Gastrocnemius medialis (tissue), 4 donors: ENCODE measurements around the gene HIRIP3. TPM values are rescaled to one million over a fixed set of nuclear protein-coding genes. Genes with fewer than 3 reads are reported as not detected.

Experiments
- ATAC-seq, 2 donors: fragments of 150-250 bp; one replicate each; pipeline ENCODE4 v1.9.1; 2016
- DNase-seq, 2 donors: peaks; one replicate each; pipeline ENCODE4 v3.0.0-alpha.2; 2019
- H3K27ac ChIP-seq, 4 donors: fragments of 200-600 bp; sonication (generic); 1 replicate in 1 of 4; 2 replicates in 3 of 4; pipeline ENCODE4 v1.5.1; 2016 to 2018; ENCODE audit warnings: mild to moderate bottlenecking in 2 of 4, moderate library complexity in 1 of 4
- H3K27me3 ChIP-seq, 3 donors: fragments of 200-600 bp; sonication (generic) in 2 of 3; 1 replicate in 1 of 3; 2 replicates in 2 of 3; pipeline versions ENCODE4 v1.5.1 to v1.6.0; 2016 to 2019; ENCODE audit warnings: mild to moderate bottlenecking in 1 of 3, moderate library complexity in 1 of 3
- H3K36me3 ChIP-seq, 2 donors: fragments of 200-600 bp; sonication (generic) in 1 of 2; one replicate each; pipeline ENCODE4 v1.5.1; 2017 to 2018
- H3K4me1 ChIP-seq, 2 donors: fragments of 200-600 bp; sonication (generic) in 1 of 2; one replicate each; pipeline ENCODE4 v1.5.1; 2016 to 2017; ENCODE audit warnings: mild to moderate bottlenecking in 2 of 2
- H3K4me3 ChIP-seq, 4 donors: fragments of 200-600 bp; sonication (generic) in 3 of 4; 1 replicate in 1 of 4; 2 replicates in 3 of 4; pipeline ENCODE4 v1.5.1; 2016 to 2019; ENCODE audit warnings: mild to moderate bottlenecking in 2 of 4
- H3K9me3 ChIP-seq, 3 donors: fragments of 200-600 bp; sonication (generic) in 2 of 3; 1 replicate in 1 of 3; 2 replicates in 2 of 3; pipeline ENCODE4 v1.5.1; 2016 to 2019
- POLR2A ChIP-seq, 2 donors: fragments of 450-650 bp; IDR thresholded peaks; one replicate each; pipeline ENCODE4 v1.6.1; 2017; ENCODE audit warnings: antibody characterized with exemption in 2 of 2, mild to moderate bottlenecking in 2 of 2, moderate library complexity in 2 of 2
- in situ Hi-C, 4 donors: fragments of 200-750 bp; cut with MboI; loops; one replicate each; pipeline versions ENCODE4 v1.15.0 to v1.8.0; 2017; ENCODE audit warnings: low sequenced_read_pairs in 4 of 4
- intact Hi-C: fragments of 100-400 bp; cut with DNase I; formaldehyde crosslinking; loops from one replicate; pipeline ENCODE4 v1.15.1; 2023; ENCODE audit warnings: low total_unique reads
- total RNA-seq, 4 donors: library from RNA; depleted of rRNA; stranded (reverse); fragments of >200 nt; gene quantifications; one replicate each; pipeline versions ENCODE4 v1.1.0 to v1.2.3, GENCODE V29; 2016
- TF ChIP-seq, protein P1 (sequence below), 5 experiments: fragments of 450-650 bp in 3 of 5; fragments of 200-600 bp in 2 of 5; sonication (generic) in 2 of 5; IDR thresholded peaks in 4 of 5; conservative IDR thresholded peaks in 1 of 5; 1 replicate in 4 of 5; 2 replicates in 1 of 5; pipeline ENCODE4 v1.5.1; 2016 to 2019; ENCODE audit warnings: antibody characterized with exemption in 5 of 5, mild to moderate bottlenecking in 3 of 5, moderate library complexity in 3 of 5

The HIRIP3 gene
- total RNA-seq, 4 donors from 2014 or later = 13.5 to 25.6 (median 17.2) TPM

DNA sequence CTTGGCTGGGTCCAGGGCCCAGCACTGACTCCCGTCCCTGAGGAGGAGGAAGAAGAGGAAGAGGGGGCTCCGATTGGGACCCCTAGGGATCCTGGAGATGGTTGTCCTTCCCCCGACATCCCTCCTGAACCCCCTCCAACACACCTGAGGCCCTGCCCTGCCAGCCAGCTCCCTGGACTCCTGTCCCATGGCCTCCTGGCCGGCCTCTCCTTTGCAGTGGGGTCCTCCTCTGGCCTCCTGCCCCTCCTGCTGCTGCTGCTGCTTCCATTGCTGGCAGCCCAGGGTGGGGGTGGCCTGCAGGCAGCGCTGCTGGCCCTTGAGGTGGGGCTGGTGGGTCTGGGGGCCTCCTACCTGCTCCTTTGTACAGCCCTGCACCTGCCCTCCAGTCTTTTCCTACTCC, 8.5 kb downstream of the HIRIP3 start:
- no peak for TF ChIP-seq POLR2A (IDR thresholded peaks at IDR 0.05)
- TF ChIP-seq, protein P1, sequence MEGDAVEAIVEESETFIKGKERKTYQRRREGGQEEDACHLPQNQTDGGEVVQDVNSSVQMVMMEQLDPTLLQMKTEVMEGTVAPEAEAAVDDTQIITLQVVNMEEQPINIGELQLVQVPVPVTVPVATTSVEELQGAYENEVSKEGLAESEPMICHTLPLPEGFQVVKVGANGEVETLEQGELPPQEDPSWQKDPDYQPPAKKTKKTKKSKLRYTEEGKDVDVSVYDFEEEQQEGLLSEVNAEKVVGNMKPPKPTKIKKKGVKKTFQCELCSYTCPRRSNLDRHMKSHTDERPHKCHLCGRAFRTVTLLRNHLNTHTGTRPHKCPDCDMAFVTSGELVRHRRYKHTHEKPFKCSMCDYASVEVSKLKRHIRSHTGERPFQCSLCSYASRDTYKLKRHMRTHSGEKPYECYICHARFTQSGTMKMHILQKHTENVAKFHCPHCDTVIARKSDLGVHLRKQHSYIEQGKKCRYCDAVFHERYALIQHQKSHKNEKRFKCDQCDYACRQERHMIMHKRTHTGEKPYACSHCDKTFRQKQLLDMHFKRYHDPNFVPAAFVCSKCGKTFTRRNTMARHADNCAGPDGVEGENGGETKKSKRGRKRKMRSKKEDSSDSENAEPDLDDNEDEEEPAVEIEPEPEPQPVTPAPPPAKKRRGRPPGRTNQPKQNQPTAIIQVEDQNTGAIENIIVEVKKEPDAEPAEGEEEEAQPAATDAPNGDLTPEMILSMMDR (IDR thresholded peaks at IDR 0.05 in 4 of 5, conservative IDR thresholded peaks at IDR 0.05 in 1 of 5) = no peak
- no peak for ATAC-seq
- H3K27ac ChIP-seq = no peak overlapping the region
- intact Hi-C loops = no loop called here
- peaks cover 0 to 100% of the 10 kb centered on the region in 2 donors for H3K36me3 ChIP-seq
- H3K4me1 ChIP-seq = peaks cover 0 to 3% of the 10 kb centered on the region in 2 donors
- H3K4me3 ChIP-seq = no peak overlapping the region
- in situ Hi-C loops = no loop called here
- H3K9me3 ChIP-seq = no peaks in the 10 kb centered on the region
- DNase-seq = no peak
- H3K27me3 ChIP-seq = no peaks in the 10 kb centered on the region

DNA sequence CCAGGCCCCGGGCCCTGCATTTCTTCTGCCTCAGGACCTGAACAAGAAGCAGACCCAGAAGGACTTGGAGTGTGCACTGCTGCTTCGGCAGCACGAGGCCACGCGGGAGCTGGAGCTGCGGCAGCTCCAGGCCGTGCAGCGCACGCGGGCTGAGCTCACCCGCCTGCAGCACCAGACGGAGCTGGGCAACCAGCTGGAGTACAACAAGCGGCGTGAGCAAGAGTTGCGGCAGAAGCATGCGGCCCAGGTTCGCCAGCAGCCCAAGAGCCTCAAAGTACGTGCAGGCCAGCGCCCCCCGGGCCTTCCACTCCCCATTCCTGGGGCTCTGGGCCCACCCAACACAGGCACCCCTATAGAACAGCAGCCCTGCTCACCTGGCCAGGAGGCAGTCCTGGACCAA, 9.2 kb downstream of the HIRIP3 start:
- Histone ChIP-seq H3K9me3 (no peaks in the 10 kb centered on the region), H3K4me1 (peaks cover 0 to 3% of the 10 kb centered on the region in 2 donors), H3K27ac (no peak overlapping the region), H3K4me3 (no peak overlapping the region), H3K36me3 (peaks cover 0 to 100% of the 10 kb centered on the region in 2 donors), H3K27me3 (no peaks in the 10 kb centered on the region)
- DNase-seq = no peak
- TF ChIP-seq, protein P1 (IDR thresholded peaks at IDR 0.05 in 4 of 5, conservative IDR thresholded peaks at IDR 0.05 in 1 of 5) = no peak
- no peak for TF ChIP-seq POLR2A (IDR thresholded peaks at IDR 0.05)
- no peak for ATAC-seq
- in situ Hi-C loops (no loop called here), intact Hi-C loops (no loop called here)

DNA sequence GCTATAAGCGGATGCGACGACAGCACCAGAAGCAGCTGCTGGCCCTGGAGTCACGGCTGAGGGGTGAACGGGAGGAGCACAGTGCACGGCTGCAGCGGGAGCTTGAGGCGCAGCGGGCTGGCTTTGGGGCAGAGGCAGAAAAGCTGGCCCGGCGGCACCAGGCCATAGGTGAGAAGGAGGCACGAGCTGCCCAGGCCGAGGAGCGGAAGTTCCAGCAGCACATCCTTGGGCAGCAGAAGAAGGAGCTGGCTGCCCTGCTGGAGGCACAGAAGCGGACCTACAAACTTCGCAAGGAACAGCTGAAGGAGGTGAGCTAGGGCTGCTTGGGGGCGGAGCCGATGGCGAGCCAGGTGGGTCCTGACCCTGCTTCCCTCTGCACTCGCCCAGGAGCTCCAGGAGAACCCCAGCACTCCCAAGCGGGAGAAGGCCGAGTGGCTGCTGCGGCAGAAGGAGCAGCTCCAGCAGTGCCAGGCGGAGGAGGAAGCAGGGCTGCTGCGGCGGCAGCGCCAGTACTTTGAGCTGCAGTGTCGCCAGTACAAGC, 10.1 kb downstream of the HIRIP3 start:
- Histone ChIP-seq H3K36me3 (peaks cover 0 to 100% of the 10 kb centered on the region in 2 donors), H3K27ac (peak overlapping the region in 1 of 4 donors; percentile 33), H3K4me1 (peaks cover 0 to 3% of the 10 kb centered on the region in 2 donors), H3K9me3 (no peaks in the 10 kb centered on the region), H3K4me3 (no peak overlapping the region), H3K27me3 (no peaks in the 10 kb centered on the region)
- intact Hi-C loops = no loop called here
- in situ Hi-C loops = no loop called here
- TF ChIP-seq POLR2A (IDR thresholded peaks at IDR 0.05) = no peak
- TF ChIP-seq, protein P1 (IDR thresholded peaks at IDR 0.05 in 4 of 5, conservative IDR thresholded peaks at IDR 0.05 in 1 of 5) = no peak
- no peak for ATAC-seq
- no peak for DNase-seq

DNA sequence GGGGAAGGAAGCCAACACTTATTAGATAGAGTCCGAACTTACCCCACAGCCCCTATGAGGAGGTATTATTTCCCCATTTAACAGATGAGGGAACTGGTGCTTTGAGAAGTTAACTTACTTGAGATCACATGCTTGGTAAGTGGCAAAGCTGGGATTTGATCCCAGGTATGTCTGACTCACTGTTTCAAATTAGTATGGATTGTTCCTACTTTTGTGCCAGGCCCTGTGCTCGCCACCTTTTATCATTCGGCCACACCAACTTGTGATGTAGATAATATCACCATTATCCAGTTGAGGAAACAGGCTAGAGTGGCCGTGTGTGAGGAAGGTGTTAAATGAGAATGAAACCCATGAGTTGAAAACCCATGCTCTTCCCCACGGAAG, 10.7 kb downstream of the HIRIP3 start:
- TF ChIP-seq, protein P1 (IDR thresholded peaks at IDR 0.05 in 4 of 5, conservative IDR thresholded peaks at IDR 0.05 in 1 of 5) = no peak
- TF ChIP-seq POLR2A (IDR thresholded peaks at IDR 0.05) = no peak
- in situ Hi-C loops (no loop called here), intact Hi-C loops (no loop called here)
- Histone ChIP-seq H3K4me3 (no peak overlapping the region), H3K27me3 (no peaks in the 10 kb centered on the region), H3K9me3 (no peaks in the 10 kb centered on the region), H3K36me3 (peaks cover 0 to 100% of the 10 kb centered on the region in 2 donors), H3K4me1 (peaks cover 0 to 3% of the 10 kb centered on the region in 2 donors), H3K27ac (peak overlapping the region in 2 of 4 donors; percentile 33 to 37)
- DNase-seq (no peak), ATAC-seq (no peak)
